ENCODE measurements around the gene TRIM27. TPM values are rescaled to one million over a fixed set of nuclear protein-coding genes. Genes with fewer than 3 reads are reported as not detected.

The TRIM27 gene
- total RNA-seq, 8 experiments from 2014 or later: 46.3 to 71.8 (median 57.7) TPM

- no peak overlapping the region for H3K27ac ChIP-seq
- WGBS, 10 experiments: 0 to 88% (median 73%) methylated on average over 1 to 5 of the region's 5 CpGs
- H3K4me1 ChIP-seq (replicated peaks in 1 of 2): peaks cover 0 to 2% of the 10 kb centered on the region in 2 donors
- no peak for ATAC-seq (replicated peaks in 6 of 8)
- no peak overlapping the region for H3K4me3 ChIP-seq
- in situ Hi-C loops (cut with MboI; ENCODE audit: low pct_unique_long_range_greater_than_20kb in 2 of 9, low sequenced_read_pairs in 9 of 9, unreplicated experiment in 9 of 9): no loop called here
Observed at GRCh38 chr6:28900577-28901256, 23.1 kb downstream of the TRIM27 start.

GRCh38 chr6:28898710-28898965 is 25.1 kb downstream of the TRIM27 start:
- in situ Hi-C loops (cut with MboI; ENCODE audit: low pct_unique_long_range_greater_than_20kb in 2 of 9, low sequenced_read_pairs in 9 of 9, unreplicated experiment in 9 of 9): no loop called here
- no peak overlapping the region for H3K4me3 ChIP-seq
- H3K4me1 ChIP-seq (replicated peaks in 1 of 2): peaks cover 0 to 6% of the 10 kb centered on the region in 2 donors
- 18 to 100% (median 84%) methylated on average over 1 to 2 of the region's 2 CpGs; no CpG with 5 or more reads in 3 of the 10 experiments for WGBS, 10 experiments
- no peak for ATAC-seq (replicated peaks in 6 of 8)
- no peak overlapping the region for H3K27ac ChIP-seq

GRCh38 chr6:28897369-28897745 is 26.4 kb downstream of the TRIM27 start:
- ATAC-seq (replicated peaks in 6 of 8): no peak
- 0 to 17% (median 7%) methylated on average over 1 of the region's 1 CpG; no CpG with 5 or more reads in 4 of the 10 experiments for WGBS, 10 experiments
- in situ Hi-C loops (cut with MboI; ENCODE audit: low pct_unique_long_range_greater_than_20kb in 2 of 9, low sequenced_read_pairs in 9 of 9, unreplicated experiment in 9 of 9): no loop called here
- H3K4me3 ChIP-seq: peak overlapping the region; percentile 50 to 74 (median 68)
- no peak overlapping the region for H3K27ac ChIP-seq
- peaks cover 0 to 6% of the 10 kb centered on the region in 2 donors for H3K4me1 ChIP-seq (replicated peaks in 1 of 2)

GRCh38 chr6:28896505-28897368 is 27.0 kb downstream of the TRIM27 start:
- H3K27ac ChIP-seq: peak overlapping the region; percentile 4 to 89
- ATAC-seq (replicated peaks in 6 of 8): peak; percentile 10 to 39 (median 20)
- peak overlapping the region; percentile 50 to 74 (median 68) for H3K4me3 ChIP-seq
- WGBS, 10 experiments: 0 to 9% (median 1%) methylated on average over 7 to 30 of the region's 41 CpGs
- in situ Hi-C loops (cut with MboI; ENCODE audit: low pct_unique_long_range_greater_than_20kb in 2 of 9, low sequenced_read_pairs in 9 of 9, unreplicated experiment in 9 of 9): no loop called here
- peaks cover 0 to 6% of the 10 kb centered on the region in 2 donors for H3K4me1 ChIP-seq (replicated peaks in 1 of 2)

- in situ Hi-C loops (cut with MboI; ENCODE audit: low pct_unique_long_range_greater_than_20kb in 2 of 9, low sequenced_read_pairs in 9 of 9, unreplicated experiment in 9 of 9): no loop called here
- peak; percentile 63 to 84 (median 82) for ATAC-seq (replicated peaks in 6 of 8)
- 1 to 42% (median 13%) methylated on average over 3 to 25 of the region's 27 CpGs for WGBS, 10 experiments
- Histone ChIP-seq H3K4me3 (peak overlapping the region; percentile 50 to 74 (median 68)), H3K4me1 (replicated peaks in 1 of 2) (peaks cover 0 to 6% of the 10 kb centered on the region in 2 donors), H3K27ac (peak overlapping the region; percentile 85 to 89)
Observed at GRCh38 chr6:28895131-28895812, 28.5 kb downstream of the TRIM27 start.

- in situ Hi-C loops (cut with MboI; ENCODE audit: low pct_unique_long_range_greater_than_20kb in 2 of 9, low sequenced_read_pairs in 9 of 9, unreplicated experiment in 9 of 9): no loop called here
- WGBS, 10 experiments: 60 to 100% (median 88%) methylated on average over 1 to 7 of the region's 9 CpGs
Observed at GRCh38 chr6:28893172-28893799, 30.5 kb downstream of the TRIM27 start.

GRCh38 chr6:28892525-28892924 is 31.3 kb downstream of the TRIM27 start:
- Histone ChIP-seq H3K4me1 (replicated peaks in 1 of 2) (peaks cover 0 to 6% of the 10 kb centered on the region in 2 donors), H3K27ac (no peak overlapping the region), H3K4me3 (no peak overlapping the region)
- ATAC-seq (replicated peaks in 6 of 8): no peak
- WGBS, 10 experiments: 46 to 100% (median 72%) methylated on average over 1 to 4 of the region's 4 CpGs
- in situ Hi-C loops (cut with MboI; ENCODE audit: low pct_unique_long_range_greater_than_20kb in 2 of 9, low sequenced_read_pairs in 9 of 9, unreplicated experiment in 9 of 9): no loop called here

More at GRCh38 chr6:28893172-28893799, 30.5 kb downstream of the TRIM27 start:
- no peak for ATAC-seq (replicated peaks in 6 of 8)
- Histone ChIP-seq H3K4me1 (replicated peaks in 1 of 2) (peaks cover 0 to 6% of the 10 kb centered on the region in 2 donors), H3K4me3 (no peak overlapping the region), H3K27ac (no peak overlapping the region)

- Histone ChIP-seq H3K4me3 (no peak overlapping the region), H3K4me1 (replicated peaks in 1 of 2) (no peaks in the 10 kb centered on the region), H3K27ac (no peak overlapping the region)
- in situ Hi-C loops (cut with MboI; ENCODE audit: low pct_unique_long_range_greater_than_20kb in 2 of 9, low sequenced_read_pairs in 9 of 9, unreplicated experiment in 9 of 9): no loop called here
- ATAC-seq (replicated peaks in 6 of 8): no peak
- WGBS, 10 experiments: 59 to 100% (median 80%) methylated on average over 1 to 4 of the region's 4 CpGs; no CpG with 5 or more reads in 3 of the 10 experiments
Observed at GRCh38 chr6:28887796-28888496, 35.8 kb downstream of the TRIM27 start.

- in situ Hi-C loops (cut with MboI; ENCODE audit: low pct_unique_long_range_greater_than_20kb in 2 of 9, low sequenced_read_pairs in 9 of 9, unreplicated experiment in 9 of 9): no loop called here
- 20 to 86% (median 80%) methylated on average over 1 to 7 of the region's 7 CpGs; no CpG with 5 or more reads in 4 of the 10 experiments for WGBS, 10 experiments
- Histone ChIP-seq H3K4me1 (replicated peaks in 1 of 2) (no peaks in the 10 kb centered on the region), H3K27ac (no peak overlapping the region), H3K4me3 (no peak overlapping the region)
- no peak for ATAC-seq (replicated peaks in 6 of 8)
Observed at GRCh38 chr6:28886079-28886439, 37.7 kb downstream of the TRIM27 start.

- Histone ChIP-seq H3K27ac (no peak overlapping the region), H3K4me3 (no peak overlapping the region), H3K4me1 (replicated peaks in 1 of 2) (no peaks in the 10 kb centered on the region)
- in situ Hi-C loops (cut with MboI; ENCODE audit: low pct_unique_long_range_greater_than_20kb in 2 of 9, low sequenced_read_pairs in 9 of 9, unreplicated experiment in 9 of 9): no loop called here
- 70 to 100% (median 96%) methylated on average over 1 to 10 of the region's 18 CpGs; no CpG with 5 or more reads in 2 of the 10 experiments for WGBS, 10 experiments
- no peak for ATAC-seq (replicated peaks in 6 of 8)
Observed at GRCh38 chr6:28884423-28885131, 39.2 kb downstream of the TRIM27 start.

- Histone ChIP-seq H3K27ac (peak overlapping the region in 1 of 2 donors; percentile 15), H3K4me1 (replicated peaks in 1 of 2) (no peaks in the 10 kb centered on the region), H3K4me3 (peak overlapping the region; percentile 31 to 46 (median 41))
- ATAC-seq (replicated peaks in 6 of 8): peak; percentile 74 to 90 (median 80)
- WGBS, 10 experiments: 0 to 19% (median 9%) methylated on average over 7 to 26 of the region's 28 CpGs
- in situ Hi-C loops (cut with MboI; ENCODE audit: low pct_unique_long_range_greater_than_20kb in 2 of 9, low sequenced_read_pairs in 9 of 9, unreplicated experiment in 9 of 9): no loop called here
Observed at GRCh38 chr6:28880894-28881780, 42.6 kb downstream of the TRIM27 start.

Measured in motor neuron (in vitro differentiated cells).